SJSA1 (cell line): Measurements from ENCODE around the gene FGF6. TPM values are rescaled to one million over a fixed set of nuclear protein-coding genes. Genes with fewer than 3 reads are reported as not detected.
"Not testable (repeated sequence)": the region's sequence is repeated elsewhere in the genome, so short reads cannot be mapped to it uniquely, and the experiment has no call there.

Experiments
- DNase-seq, 2 experiments: peaks; one replicate each; pipeline ENCODE4 v3.0.0-alpha.2; 2015 to 2020; ENCODE audit warnings: low spot score in 2 of 2, low read depth in 1 of 2
- H3K27ac ChIP-seq: fragments of 250-450 bp; sonication (Bioruptor Pico); 2 replicates; pipeline ENCODE4 v1.5.1; 2020; ENCODE audit warnings: mild to moderate bottlenecking, moderate library complexity
- H3K27me3 ChIP-seq: fragments of 250-450 bp; sonication (Bioruptor Pico); replicated peaks from 2 replicates; pipeline ENCODE4 v1.5.1; 2020; ENCODE audit warnings: mild to moderate bottlenecking, moderate library complexity
- H3K36me3 ChIP-seq: fragments of 250-450 bp; sonication (Bioruptor Pico); 2 replicates; pipeline ENCODE4 v1.5.1; 2020; ENCODE audit warnings: mild to moderate bottlenecking
- H3K4me1 ChIP-seq: fragments of 250-450 bp; sonication (Bioruptor Pico); replicated peaks from 2 replicates; pipeline ENCODE4 v1.6.1; 2021; ENCODE audit warnings: mild to moderate bottlenecking
- H3K4me3 ChIP-seq: fragments of 250-450 bp; sonication (Bioruptor Pico); 2 replicates; pipeline ENCODE4 v1.5.1; 2020; ENCODE audit warnings: mild to moderate bottlenecking
- H3K9me3 ChIP-seq: fragments of 250-450 bp; sonication (Bioruptor Pico); replicated peaks from 2 replicates; pipeline ENCODE4 v1.5.1; 2020; ENCODE audit warnings: mild to moderate bottlenecking
- total RNA-seq: library from RNA; depleted of rRNA; stranded (reverse); fragments of >200 nt; shearing (Covaris generic); gene quantifications from 2 replicates; pipeline ENCODE4 v1.2.3, GENCODE V29; 2014

Gene FGF6
- total RNA-seq, 1 experiment from 2014 or later, result not detected

DNA sequence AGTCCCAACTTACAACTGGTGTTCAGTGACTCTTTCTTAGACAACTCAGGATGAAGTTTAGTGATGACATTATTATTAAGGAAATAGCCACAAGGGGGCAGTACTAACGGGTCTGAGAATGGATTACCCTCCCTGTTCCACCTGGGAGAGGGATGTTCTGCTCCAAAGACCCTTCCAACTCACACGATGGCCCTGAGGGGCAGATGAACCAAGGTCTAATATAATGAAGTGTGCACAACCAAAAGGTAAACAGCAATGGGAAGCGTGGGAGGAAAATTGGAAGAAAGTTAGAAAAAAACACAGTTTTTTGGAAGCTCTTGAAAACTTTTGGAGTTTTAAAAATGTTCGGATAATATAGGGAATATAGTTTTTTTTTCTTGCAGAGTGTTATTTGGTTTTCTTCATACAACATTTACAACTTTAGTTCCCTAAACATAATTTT is 24.0 kb downstream of the FGF6 start:
- H3K36me3 ChIP-seq, result no peaks in the 10 kb centered on the region
- H3K4me1 ChIP-seq, result no peaks in the 10 kb centered on the region
- no peak overlapping the region for H3K4me3 ChIP-seq
- no peak overlapping the region for H3K27ac ChIP-seq
- DNase-seq, result peak in 1 of 2 experiments; percentile 26
- H3K27me3 ChIP-seq, result peaks cover 42% of the 10 kb centered on the region
- no peaks in the 10 kb centered on the region for H3K9me3 ChIP-seq

DNA sequence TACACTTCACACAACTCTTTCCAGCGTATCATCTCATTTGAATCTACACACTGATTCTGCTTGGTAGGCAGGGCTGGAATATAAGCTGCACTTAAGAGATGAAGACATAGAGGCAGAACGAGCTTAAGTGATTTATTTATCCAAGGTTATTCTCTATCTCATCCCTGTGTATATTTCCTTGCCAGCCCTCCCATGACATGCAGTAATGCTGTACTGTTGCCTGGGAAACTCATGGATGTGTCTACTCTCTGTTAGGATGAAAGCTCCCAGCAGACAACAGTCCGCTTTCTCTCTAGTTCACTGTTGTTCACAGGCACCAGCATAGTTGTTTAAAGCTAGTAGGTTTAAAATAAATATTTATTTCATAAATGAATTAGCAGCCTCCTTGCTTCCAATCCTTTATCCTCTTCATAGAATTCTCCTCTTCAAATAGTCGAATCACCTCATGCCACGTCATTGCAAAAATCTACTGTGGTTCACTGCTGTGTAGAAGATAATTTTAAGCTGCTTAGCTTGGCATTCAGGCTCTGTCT is 25.4 kb downstream of the FGF6 start:
- H3K27me3 ChIP-seq, result peaks cover 53% of the 10 kb centered on the region
- no peak overlapping the region for H3K27ac ChIP-seq
- no peak for DNase-seq
- no peaks in the 10 kb centered on the region for H3K4me1 ChIP-seq
- no peak overlapping the region for H3K4me3 ChIP-seq
- no peaks in the 10 kb centered on the region for H3K36me3 ChIP-seq
- no peaks in the 10 kb centered on the region for H3K9me3 ChIP-seq

DNA sequence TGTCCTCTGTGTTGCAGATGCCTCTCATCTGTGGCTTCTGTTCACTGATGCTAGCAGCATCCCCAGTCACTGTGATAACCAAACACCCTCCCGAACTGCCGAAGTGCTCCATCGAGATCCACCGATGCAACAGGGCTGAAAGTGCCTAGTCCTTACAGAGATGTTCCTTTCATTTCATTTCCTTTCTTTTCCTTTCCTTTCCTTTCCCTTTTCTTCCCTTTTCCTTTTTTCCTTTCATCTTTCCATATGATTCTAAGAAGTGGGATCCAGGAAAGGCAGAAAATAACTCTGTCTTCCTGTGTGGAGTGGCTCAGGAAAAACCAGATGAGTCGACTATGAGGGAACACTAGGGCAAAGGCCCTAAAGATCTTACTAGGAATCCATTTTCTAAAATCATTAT is 26.7 kb downstream of the FGF6 start:
- no peak overlapping the region for H3K4me3 ChIP-seq
- H3K9me3 ChIP-seq, result no peaks in the 10 kb centered on the region
- H3K27ac ChIP-seq, result no peak overlapping the region
- H3K4me1 ChIP-seq, result no peaks in the 10 kb centered on the region
- no peaks in the 10 kb centered on the region for H3K36me3 ChIP-seq
- peaks cover 55% of the 10 kb centered on the region for H3K27me3 ChIP-seq
- DNase-seq, result no peak

DNA sequence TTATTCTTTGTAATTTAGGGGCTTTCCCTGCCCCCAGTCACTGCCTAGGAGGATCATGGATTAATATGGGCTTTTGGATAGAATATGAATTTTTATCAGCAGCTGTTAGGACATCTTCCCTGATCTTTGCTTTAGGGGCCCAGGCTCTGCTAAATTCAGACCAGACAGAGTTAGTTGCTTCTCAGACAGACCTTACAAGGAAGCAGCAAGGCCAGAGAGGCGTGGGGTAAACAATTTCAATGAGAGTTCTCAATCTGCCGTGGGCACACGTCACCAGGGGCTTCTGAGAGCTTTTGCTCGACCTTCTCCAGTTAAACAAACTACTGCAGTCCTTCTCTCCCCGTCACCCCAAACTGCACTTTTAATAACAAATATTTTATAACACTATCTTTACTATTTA is 27.7 kb downstream of the FGF6 start:
- H3K27me3 ChIP-seq, result peaks cover 64% of the 10 kb centered on the region
- H3K9me3 ChIP-seq, result no peaks in the 10 kb centered on the region
- H3K36me3 ChIP-seq, result no peaks in the 10 kb centered on the region
- no peak for DNase-seq
- H3K4me3 ChIP-seq, result no peak overlapping the region
- no peak overlapping the region for H3K27ac ChIP-seq
- no peaks in the 10 kb centered on the region for H3K4me1 ChIP-seq

DNA sequence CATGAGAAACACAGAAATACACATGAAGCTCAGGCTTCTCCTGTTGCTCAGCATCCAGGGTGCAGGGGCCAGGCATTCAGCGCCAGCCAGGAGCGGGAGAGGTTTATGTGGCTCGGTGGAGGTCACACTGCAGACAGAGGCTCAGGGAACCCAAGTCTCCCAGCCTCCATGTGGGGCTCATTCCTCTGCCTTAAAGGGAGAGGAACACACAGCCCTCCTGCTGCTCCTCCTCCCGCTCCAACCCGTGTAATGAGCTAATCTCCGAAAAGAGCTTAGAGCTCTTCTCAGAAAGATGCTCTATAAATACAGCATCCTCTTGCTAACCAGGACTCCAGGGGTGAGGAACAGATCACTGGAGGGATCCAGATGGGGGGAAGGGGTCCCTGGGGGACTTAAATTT is 28.2 kb downstream of the FGF6 start:
- Histone ChIP-seq H3K36me3 (no peaks in the 10 kb centered on the region), H3K4me1 (no peaks in the 10 kb centered on the region), H3K4me3 (no peak overlapping the region), H3K27me3 (peaks cover 65% of the 10 kb centered on the region), H3K9me3 (no peaks in the 10 kb centered on the region), H3K27ac (no peak overlapping the region)
- DNase-seq, result no peak

DNA sequence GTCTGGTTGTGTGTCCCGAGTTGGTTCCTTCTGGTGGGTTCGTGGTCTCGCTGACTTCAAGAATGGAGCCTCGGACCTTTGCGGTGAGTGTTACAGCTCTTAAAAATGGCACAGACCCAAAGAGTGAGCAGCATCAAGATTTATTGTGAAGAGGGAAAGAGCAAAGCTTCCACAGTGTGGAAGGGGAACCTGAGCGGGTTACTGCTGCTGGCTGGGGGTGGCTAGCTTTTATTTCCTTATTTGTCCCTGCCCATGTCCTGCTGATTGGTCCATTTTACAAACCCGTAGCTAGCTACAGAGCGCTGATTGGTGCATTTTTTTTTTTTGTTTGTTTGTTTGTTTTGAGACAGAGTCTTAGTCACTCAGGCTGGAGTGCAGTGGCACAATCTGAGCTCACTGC is 29.3 kb downstream of the FGF6 start:
- no peaks in the 10 kb centered on the region for H3K36me3 ChIP-seq
- H3K27ac ChIP-seq, result no peak overlapping the region
- peaks cover 66% of the 10 kb centered on the region for H3K27me3 ChIP-seq
- no peak overlapping the region for H3K4me3 ChIP-seq
- DNase-seq, result no peak
- no peaks in the 10 kb centered on the region for H3K4me1 ChIP-seq
- no peaks in the 10 kb centered on the region for H3K9me3 ChIP-seq

DNA sequence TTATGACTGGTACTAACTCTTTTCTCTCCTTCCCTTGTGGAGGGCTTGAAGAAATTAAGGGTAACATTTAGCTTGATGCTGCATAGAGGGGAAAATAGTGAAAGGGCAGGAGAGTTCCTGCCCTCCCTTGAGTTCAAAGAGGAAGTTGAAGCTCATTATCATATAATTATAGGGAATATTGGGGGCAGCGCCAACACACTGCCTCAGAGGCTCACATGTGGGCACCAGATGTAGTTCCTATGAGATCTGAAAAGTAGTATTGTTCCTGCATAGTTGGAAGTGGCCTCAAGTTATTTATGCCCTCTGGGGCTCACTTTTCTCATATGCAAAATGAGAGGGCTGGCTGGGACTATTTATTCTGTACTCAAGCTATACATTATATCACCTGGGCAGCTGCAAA is 33.1 kb downstream of the FGF6 start:
- no peak overlapping the region for H3K4me3 ChIP-seq
- H3K4me1 ChIP-seq, result no peaks in the 10 kb centered on the region
- H3K27ac ChIP-seq, result no peak overlapping the region
- peaks cover 42% of the 10 kb centered on the region for H3K27me3 ChIP-seq
- H3K9me3 ChIP-seq, result no peaks in the 10 kb centered on the region
- no peaks in the 10 kb centered on the region for H3K36me3 ChIP-seq
- no peak for DNase-seq

DNA sequence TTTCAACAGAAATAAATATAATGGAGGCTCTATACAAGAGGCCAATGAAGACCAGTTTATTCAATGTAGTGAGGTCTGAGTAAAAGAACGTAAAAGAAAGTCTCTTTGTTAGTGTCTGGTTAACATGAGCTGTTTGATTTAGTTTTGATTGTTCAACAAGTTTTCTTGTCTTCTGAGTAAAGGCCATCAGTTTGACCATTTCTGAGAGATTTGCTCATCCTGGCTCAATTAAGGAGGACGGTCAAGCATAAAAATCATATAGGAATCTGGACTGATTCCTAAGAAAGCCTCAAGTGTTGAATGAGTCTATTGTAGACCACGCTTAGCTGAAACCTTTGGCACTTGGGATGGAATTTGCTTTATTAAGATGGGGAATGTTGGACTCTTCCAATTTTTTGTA is 33.6 kb downstream of the FGF6 start:
- H3K27me3 ChIP-seq, result peaks cover 42% of the 10 kb centered on the region
- H3K9me3 ChIP-seq, result no peaks in the 10 kb centered on the region
- no peak overlapping the region for H3K27ac ChIP-seq
- H3K36me3 ChIP-seq, result no peaks in the 10 kb centered on the region
- no peaks in the 10 kb centered on the region for H3K4me1 ChIP-seq
- no peak for DNase-seq
- no peak overlapping the region for H3K4me3 ChIP-seq

DNA sequence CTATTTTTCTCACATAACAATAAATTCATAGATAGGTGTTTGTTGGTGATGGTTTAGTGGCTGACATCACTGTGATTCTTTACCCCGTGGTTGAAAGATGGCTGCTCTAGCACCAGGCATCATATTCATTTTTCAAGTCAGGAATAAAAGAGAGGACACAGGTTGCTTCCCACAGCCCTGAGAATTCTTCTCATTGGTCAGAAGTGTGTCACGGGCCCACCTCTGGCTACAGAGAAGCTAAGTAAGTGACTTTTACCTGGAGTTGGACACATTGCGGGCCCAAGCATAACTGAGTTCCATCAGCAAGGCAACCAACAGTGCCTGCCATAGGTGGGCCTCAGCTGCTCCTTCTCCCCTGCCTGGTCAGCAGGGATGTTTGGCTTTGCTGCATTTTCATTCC is 38.5 kb downstream of the FGF6 start:
- no peaks in the 10 kb centered on the region; the same call in 1 of the 2 replicates for H3K9me3 ChIP-seq
- H3K27ac ChIP-seq, result no peak overlapping the region
- peaks cover 13% of the 10 kb centered on the region; the same call in 1 of the 2 replicates for H3K27me3 ChIP-seq
- DNase-seq, result no peak
- H3K4me3 ChIP-seq, result no peak overlapping the region
- no peaks in the 10 kb centered on the region for H3K4me1 ChIP-seq
- no peaks in the 10 kb centered on the region for H3K36me3 ChIP-seq

DNA sequence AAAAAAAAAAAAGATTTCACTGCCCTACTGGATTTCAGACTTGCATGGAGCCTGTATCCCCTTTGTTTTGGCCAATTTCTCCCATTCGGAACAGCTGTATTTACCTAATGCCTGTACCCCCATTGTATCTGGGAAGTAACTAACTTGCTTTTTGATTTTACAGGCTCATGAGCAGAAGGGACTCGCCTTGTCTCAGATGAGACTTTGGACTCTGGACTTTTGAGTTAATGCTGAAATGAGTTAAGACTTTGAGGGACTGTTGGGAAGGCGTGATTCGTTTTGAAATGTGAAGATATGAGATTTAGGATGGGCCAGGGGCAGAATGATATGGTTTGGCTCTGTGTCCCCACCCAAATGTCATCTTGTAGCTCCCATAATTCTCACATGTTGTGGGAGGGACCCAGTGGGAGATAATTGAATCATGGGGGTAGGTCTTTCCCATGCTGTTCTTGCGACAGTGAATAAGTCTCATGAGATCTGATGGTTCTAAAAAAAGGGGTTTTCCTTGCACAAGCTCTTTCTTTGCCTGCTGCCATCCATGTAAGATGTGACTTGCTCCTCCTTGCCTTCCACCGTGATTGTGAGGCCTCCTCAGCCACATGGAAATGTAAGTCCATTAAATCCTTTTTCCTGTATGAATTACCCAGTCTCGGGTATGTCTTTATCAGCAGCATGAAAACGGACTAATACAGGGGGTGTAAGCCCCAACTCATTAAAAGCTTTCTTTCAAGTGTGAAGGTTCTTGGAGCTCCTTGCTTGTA is 40.6 kb downstream of the FGF6 start:
- H3K36me3 ChIP-seq, H3K27ac ChIP-seq, H3K4me3 ChIP-seq, H3K9me3 ChIP-seq, H3K4me1 ChIP-seq, DNase-seq: not testable (repeated sequence)
- peaks cover 15% of the 10 kb centered on the region for H3K27me3 ChIP-seq

DNA sequence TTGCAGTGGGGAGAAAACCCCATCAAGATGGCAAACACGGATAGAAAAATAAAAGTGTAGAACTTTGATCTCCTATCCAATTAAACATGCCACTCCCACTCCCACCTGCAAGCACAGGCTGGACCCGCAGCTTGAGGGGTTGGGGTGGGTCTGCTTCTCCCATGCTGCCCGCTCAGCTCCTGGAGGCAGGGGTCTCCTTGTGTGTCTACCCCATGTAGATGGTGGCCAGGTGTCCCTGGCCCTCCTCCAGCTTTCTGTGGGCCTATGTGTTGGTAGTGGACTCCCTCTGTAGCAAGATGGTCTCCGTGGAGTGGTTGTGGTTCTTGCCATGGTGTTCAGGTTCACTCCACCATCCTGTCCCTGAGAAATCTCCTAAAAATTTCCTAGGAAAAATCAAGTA is 42.6 kb downstream of the FGF6 start:
- Histone ChIP-seq H3K27me3 (peaks cover 22% of the 10 kb centered on the region), H3K27ac (no peak overlapping the region), H3K9me3 (no peaks in the 10 kb centered on the region; the same call in 1 of the 2 replicates), H3K4me1 (no peaks in the 10 kb centered on the region), H3K4me3 (no peak overlapping the region), H3K36me3 (no peaks in the 10 kb centered on the region)
- DNase-seq, result no peak

DNA sequence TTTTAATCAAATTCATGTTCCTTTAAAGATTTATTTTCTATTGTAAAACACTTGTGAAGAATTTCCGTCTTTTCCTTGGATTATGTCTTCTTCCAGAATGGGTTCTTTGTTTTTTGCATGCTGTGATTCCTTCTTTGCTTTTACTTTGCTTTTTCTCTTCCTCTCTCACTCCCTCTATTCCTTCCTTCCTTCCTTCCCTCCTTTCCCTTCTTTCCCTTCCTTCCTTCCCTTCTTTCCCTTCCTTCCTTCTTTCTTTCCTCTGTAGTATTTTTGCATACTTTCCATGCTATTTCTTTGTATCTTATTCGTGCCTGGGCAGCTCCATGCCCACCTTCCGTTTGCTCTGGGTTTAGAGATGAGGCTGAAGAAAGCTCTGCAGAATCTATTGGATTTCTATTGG is 44.5 kb downstream of the FGF6 start:
- Histone ChIP-seq H3K4me1 (no peaks in the 10 kb centered on the region), H3K9me3 (no peaks in the 10 kb centered on the region; the same call in 1 of the 2 replicates), H3K4me3 (no peak overlapping the region), H3K36me3 (no peaks in the 10 kb centered on the region), H3K27me3 (peaks cover 31% of the 10 kb centered on the region), H3K27ac (no peak overlapping the region)
- no peak for DNase-seq

DNA sequence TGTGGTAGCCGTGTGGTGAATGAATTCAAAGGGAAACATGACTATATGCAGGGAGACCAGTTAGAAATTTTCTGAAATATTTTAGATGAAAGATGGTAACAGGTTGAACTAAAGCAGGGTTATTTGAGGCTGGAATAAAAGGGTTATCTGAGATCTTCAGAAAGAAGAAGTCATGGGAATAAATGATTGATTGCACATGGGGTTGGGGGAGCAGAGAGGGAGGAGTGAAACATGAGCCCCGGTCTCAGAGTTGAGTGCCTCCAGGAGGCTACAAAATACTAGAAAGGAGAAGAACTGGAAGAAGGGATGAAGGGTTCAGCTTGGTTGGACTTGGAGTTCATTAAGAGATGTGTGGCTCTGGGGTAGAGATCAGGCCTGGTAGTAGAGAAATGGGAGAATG is 49.8 kb downstream of the FGF6 start:
- Histone ChIP-seq H3K9me3 (no peaks in the 10 kb centered on the region), H3K27me3 (peaks cover 36% of the 10 kb centered on the region), H3K36me3 (no peaks in the 10 kb centered on the region), H3K4me1 (no peaks in the 10 kb centered on the region), H3K4me3 (no peak overlapping the region), H3K27ac (no peak overlapping the region)
- no peak for DNase-seq

DNA sequence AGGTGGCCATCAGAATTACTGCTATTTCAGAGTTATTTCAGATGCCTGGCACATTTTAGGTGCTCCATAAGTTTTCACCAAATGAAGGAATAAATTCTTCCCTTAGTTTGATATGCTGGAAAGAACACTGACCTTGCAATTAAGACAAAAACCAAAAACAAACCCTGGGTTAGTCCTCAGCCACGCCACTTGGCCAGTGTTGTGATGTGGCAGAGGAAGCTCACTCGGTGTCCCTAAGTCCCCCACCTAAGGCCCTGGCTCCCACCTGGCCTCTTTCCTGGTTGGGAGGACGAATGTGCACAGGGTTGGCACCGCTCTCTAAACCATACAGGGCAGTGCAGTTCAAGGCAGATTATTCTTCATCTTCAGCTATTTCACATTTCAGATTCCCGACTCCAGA is 52.4 kb downstream of the FGF6 start:
- Histone ChIP-seq H3K36me3 (no peaks in the 10 kb centered on the region), H3K9me3 (no peaks in the 10 kb centered on the region), H3K4me1 (no peaks in the 10 kb centered on the region), H3K27me3 (peaks cover 29% of the 10 kb centered on the region), H3K4me3 (no peak overlapping the region), H3K27ac (no peak overlapping the region)
- no peak for DNase-seq
